Hepatocyte (in vitro differentiated cells): ENCODE results near the gene KIAA1958. TPM values are rescaled to one million over a fixed set of nuclear protein-coding genes. Genes with fewer than 3 reads are reported as not detected.

Source experiments
- DNase-seq: peaks from one replicate; pipeline ENCODE4 v3.0.0-alpha.2; 2016; ENCODE audit warnings: low spot score
- H2AFZ ChIP-seq: fragments of 200-600 bp; sonication (generic); 2 replicates; pipeline ENCODE4 v1.6.0; 2016; ENCODE audit warnings: antibody characterized with exemption, mild to moderate bottlenecking
- H3K27ac ChIP-seq: fragments of 200-600 bp; sonication (generic); 2 replicates; pipeline ENCODE4 v1.5.1; 2016; ENCODE audit warnings: mild to moderate bottlenecking
- H3K27me3 ChIP-seq: fragments of 200-600 bp; sonication (generic); 2 replicates; pipeline ENCODE4 v1.6.1; 2016
- H3K36me3 ChIP-seq: fragments of 200-600 bp; sonication (generic); replicated peaks from 2 replicates; pipeline ENCODE4 v1.5.1; 2016; ENCODE audit warnings: low read depth; ENCODE audit not compliant: insufficient read depth
- H3K4me1 ChIP-seq: fragments of 200-600 bp; sonication (generic); 2 replicates; pipeline ENCODE4 v1.5.1; 2016; ENCODE audit warnings: mild to moderate bottlenecking, moderate library complexity; ENCODE audit not compliant: insufficient read depth
- H3K4me2 ChIP-seq: fragments of 200-600 bp; sonication (generic); 2 replicates; pipeline ENCODE4 v1.6.0; 2016
- H3K4me3 ChIP-seq: fragments of 200-600 bp; sonication (generic); 2 replicates; pipeline ENCODE4 v1.5.1; 2016; ENCODE audit warnings: mild to moderate bottlenecking
- H3K79me2 ChIP-seq: fragments of 200-600 bp; sonication (generic); 2 replicates; pipeline ENCODE4 v1.6.0; 2017; ENCODE audit warnings: mild to moderate bottlenecking
- H3K9me2 ChIP-seq: fragments of 200-600 bp; sonication (generic); replicated peaks from 2 replicates; pipeline ENCODE4 v1.6.0; 2017; ENCODE audit warnings: mild to moderate bottlenecking; ENCODE audit not compliant: insufficient read depth
- H3K9me3 ChIP-seq: fragments of 200-600 bp; sonication (generic); 2 replicates; pipeline ENCODE4 v1.5.1; 2016; ENCODE audit warnings: low read depth, mild to moderate bottlenecking
- H4K20me1 ChIP-seq: fragments of 200-600 bp; sonication (generic); 2 replicates; pipeline ENCODE4 v1.6.0; 2016; ENCODE audit warnings: mild to moderate bottlenecking; ENCODE audit not compliant: insufficient read depth, poor library complexity, severe bottlenecking
- EZH2 ChIP-seq: fragments of 200-600 bp; sonication (generic); IDR thresholded peaks from 2 replicates; pipeline ENCODE4 v1.6.1; 2016; ENCODE audit warnings: antibody characterized with exemption, mild to moderate bottlenecking, borderline replicate concordance
- EZH2phosphoT487 ChIP-seq: fragments of 200-600 bp; sonication (generic); IDR thresholded peaks from one replicate; pipeline ENCODE4 v1.6.1; 2018; ENCODE audit warnings: antibody characterized with exemption, mild to moderate bottlenecking, low read depth, moderate library complexity; ENCODE audit not compliant: unreplicated experiment, severe bottlenecking
- WGBS: methylation state at CpG from one replicate; pipeline ENCODE4 v1.1.6; 2016; ENCODE audit warnings: low lambda C conversion rate; ENCODE audit errors: missing lambda C conversion rate; 5-methylcytosine and 5-hydroxymethylcytosine counted together
- polyA plus RNA-seq: library from polyadenylated mRNA; unstranded; fragments of >200 nt; fragmentation: Nextera tagmentation; extraction: Ambion mirVana; gene quantifications from 2 replicates; pipeline ENCODE4 v1.2.1, GENCODE V29; 2016
- total RNA-seq: library from RNA; depleted of rRNA; stranded (reverse); fragments of >200 nt; gene quantifications from 2 replicates; pipeline ENCODE4 v1.2.3, GENCODE V29; 2014
- TF ChIP-seq, protein P1 (sequence below): fragments of 200-600 bp; sonication (generic); IDR thresholded peaks from 2 replicates; pipeline ENCODE4 v1.5.1; 2016; ENCODE audit warnings: antibody characterized with exemption, mild to moderate bottlenecking; ENCODE audit not compliant: poor library complexity

Gene KIAA1958
- total and polyA plus RNA-seq, 2 experiments from 2014 or later, result 3.5 to 10.1 TPM

DNA sequence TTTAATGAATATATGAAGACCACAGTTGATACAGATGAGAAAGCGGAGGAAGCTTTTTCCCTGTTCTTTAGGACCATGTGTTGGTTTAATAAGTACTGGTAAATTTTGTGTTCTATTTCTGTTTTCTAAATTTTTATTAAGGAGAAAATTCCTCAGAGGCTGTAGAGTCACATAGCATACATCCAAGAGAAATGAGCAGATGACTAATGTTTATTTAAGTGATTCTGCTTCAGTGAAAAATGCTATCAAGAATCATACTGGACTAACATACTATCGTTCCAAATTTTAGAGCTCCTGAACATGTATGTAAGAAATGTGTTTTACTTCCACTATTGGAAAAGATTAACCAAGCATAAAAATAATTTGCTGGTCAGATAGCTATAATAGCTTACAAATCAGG, 115.0 kb downstream of the KIAA1958 start:
- no peak for DNase-seq
- no peaks in the 10 kb centered on the region for H3K4me1 ChIP-seq
- no peaks in the 10 kb centered on the region for H4K20me1 ChIP-seq
- H3K4me3 ChIP-seq, result no peak overlapping the region
- TF ChIP-seq EZH2phosphoT487, result no peak
- TF ChIP-seq, protein P1, sequence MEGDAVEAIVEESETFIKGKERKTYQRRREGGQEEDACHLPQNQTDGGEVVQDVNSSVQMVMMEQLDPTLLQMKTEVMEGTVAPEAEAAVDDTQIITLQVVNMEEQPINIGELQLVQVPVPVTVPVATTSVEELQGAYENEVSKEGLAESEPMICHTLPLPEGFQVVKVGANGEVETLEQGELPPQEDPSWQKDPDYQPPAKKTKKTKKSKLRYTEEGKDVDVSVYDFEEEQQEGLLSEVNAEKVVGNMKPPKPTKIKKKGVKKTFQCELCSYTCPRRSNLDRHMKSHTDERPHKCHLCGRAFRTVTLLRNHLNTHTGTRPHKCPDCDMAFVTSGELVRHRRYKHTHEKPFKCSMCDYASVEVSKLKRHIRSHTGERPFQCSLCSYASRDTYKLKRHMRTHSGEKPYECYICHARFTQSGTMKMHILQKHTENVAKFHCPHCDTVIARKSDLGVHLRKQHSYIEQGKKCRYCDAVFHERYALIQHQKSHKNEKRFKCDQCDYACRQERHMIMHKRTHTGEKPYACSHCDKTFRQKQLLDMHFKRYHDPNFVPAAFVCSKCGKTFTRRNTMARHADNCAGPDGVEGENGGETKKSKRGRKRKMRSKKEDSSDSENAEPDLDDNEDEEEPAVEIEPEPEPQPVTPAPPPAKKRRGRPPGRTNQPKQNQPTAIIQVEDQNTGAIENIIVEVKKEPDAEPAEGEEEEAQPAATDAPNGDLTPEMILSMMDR, result no peak
- no peak for TF ChIP-seq EZH2
- H3K9me3 ChIP-seq, result no peaks in the 10 kb centered on the region
- no peak overlapping the region for H2AFZ ChIP-seq
- no peaks in the 10 kb centered on the region for H3K27me3 ChIP-seq
- H3K79me2 ChIP-seq, result peaks cover 21% of the 10 kb centered on the region
- H3K27ac ChIP-seq, result no peak overlapping the region
- H3K9me2 ChIP-seq, result no peaks in the 10 kb centered on the region
- H3K4me2 ChIP-seq, result no peak overlapping the region
- 83% methylated on average over 2 of the region's 2 CpGs for WGBS
- H3K36me3 ChIP-seq, result no peaks in the 10 kb centered on the region

DNA sequence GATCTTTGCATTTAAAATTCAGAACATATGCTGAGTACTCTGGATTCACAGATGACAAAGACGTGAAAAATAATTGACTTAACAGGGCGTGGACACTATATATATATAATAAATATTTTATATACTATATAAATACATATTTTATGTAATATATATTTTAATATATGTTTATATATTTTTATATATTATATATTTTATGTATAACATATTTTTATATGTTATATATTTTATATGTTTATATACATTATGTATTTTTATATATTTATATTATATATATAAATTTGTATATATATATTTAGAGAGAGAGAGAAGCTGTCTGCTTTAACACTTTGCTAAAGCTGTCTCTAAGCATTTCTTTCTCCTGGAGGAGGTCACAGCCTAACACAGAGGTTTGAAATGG, 118.2 kb downstream of the KIAA1958 start:
- H3K27me3 ChIP-seq, result no peaks in the 10 kb centered on the region
- H4K20me1 ChIP-seq, result no peaks in the 10 kb centered on the region
- H3K4me1 ChIP-seq, result no peaks in the 10 kb centered on the region
- no peaks in the 10 kb centered on the region for H3K9me2 ChIP-seq
- no peak overlapping the region for H3K27ac ChIP-seq
- no peak overlapping the region for H3K4me2 ChIP-seq
- DNase-seq, result no peak
- H2AFZ ChIP-seq, result no peak overlapping the region
- H3K36me3 ChIP-seq, result no peaks in the 10 kb centered on the region
- no peaks in the 10 kb centered on the region for H3K9me3 ChIP-seq
- 95% methylated on average over 2 of the region's 2 CpGs for WGBS
- TF ChIP-seq EZH2, result no peak
- TF ChIP-seq EZH2phosphoT487, result no peak
- TF ChIP-seq, protein P1, result no peak
- H3K79me2 ChIP-seq, result peaks cover 13% of the 10 kb centered on the region
- no peak overlapping the region for H3K4me3 ChIP-seq

DNA sequence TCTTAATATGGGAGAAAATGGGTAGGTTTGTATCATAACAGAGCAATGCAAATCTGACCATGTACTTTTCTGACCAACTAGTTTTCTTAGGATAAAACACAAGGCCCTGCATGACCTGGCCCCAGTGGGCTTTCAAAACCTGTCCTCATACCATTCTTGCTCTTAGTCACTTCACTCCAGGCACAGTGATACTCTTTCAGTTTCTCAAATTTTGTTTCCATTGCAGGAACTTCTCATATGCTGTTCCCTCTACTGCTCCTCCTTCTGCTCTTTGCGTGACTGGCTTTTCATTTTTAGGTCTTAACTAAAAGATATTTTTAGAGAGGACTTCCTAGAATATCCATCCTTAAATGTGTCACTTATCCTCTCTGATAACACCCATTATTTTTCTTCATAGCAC, 118.9 kb downstream of the KIAA1958 start:
- no peak for DNase-seq
- no peak overlapping the region for H3K4me3 ChIP-seq
- WGBS, result 100% methylated on average over 1 of the region's 1 CpG
- no peaks in the 10 kb centered on the region for H3K9me2 ChIP-seq
- peaks cover 11% of the 10 kb centered on the region for H3K79me2 ChIP-seq
- TF ChIP-seq, protein P1, result no peak
- TF ChIP-seq EZH2phosphoT487 (no peak), EZH2 (no peak)
- H3K4me1 ChIP-seq, result no peaks in the 10 kb centered on the region
- no peak overlapping the region for H3K27ac ChIP-seq
- H2AFZ ChIP-seq, result no peak overlapping the region
- H3K4me2 ChIP-seq, result no peak overlapping the region
- H3K36me3 ChIP-seq, result no peaks in the 10 kb centered on the region
- H3K27me3 ChIP-seq, result no peaks in the 10 kb centered on the region
- H3K9me3 ChIP-seq, result no peaks in the 10 kb centered on the region
- H4K20me1 ChIP-seq, result no peaks in the 10 kb centered on the region
